BJ (cell line): ENCODE measurements around the gene NDUFAF7. TPM values are rescaled to one million over a fixed set of nuclear protein-coding genes. Genes with fewer than 3 reads are reported as not detected.

Experiments
- CTCF ChIA-PET: fragments of 350-600 bp; formaldehyde crosslinking; extraction: SDS; loops from one replicate; lab custom pipeline; 2021; ENCODE audit warnings: antibody characterized with exemption, inconsistent platforms; lab: Yijun Ruan, JAX
- POLR2A ChIA-PET: fragments of 300-600 bp; sonication (Branson Sonifier 250); formaldehyde crosslinking; extraction: SDS; loops from one replicate; lab custom pipeline; 2021; ENCODE audit warnings: antibody characterized with exemption; lab: Charles Lee
- DNase-seq: peaks from one replicate; pipeline ENCODE4 v3.0.0-alpha.2; 2011; ENCODE audit warnings: low read depth
- H3K27me3 ChIP-seq: 2 replicates; pipeline ENCODE4 v1.6.0; 2011; ENCODE audit warnings: low read length; ENCODE audit not compliant: control insufficient read depth, insufficient read depth
- H3K36me3 ChIP-seq: 2 replicates; pipeline ENCODE4 v1.5.1; 2011; ENCODE audit warnings: low read length; ENCODE audit not compliant: control insufficient read depth, insufficient read depth
- H3K4me3 ChIP-seq: 2 replicates; pipeline ENCODE4 v1.5.1; 2011; ENCODE audit warnings: low read depth, mild to moderate bottlenecking, control low read depth, low read length
- polyA plus RNA-seq: library from polyadenylated mRNA; depleted of rRNA; stranded (reverse); fragments of >200 nt; gene quantifications from 2 replicates; pipeline ENCODE4 v1.2.3, GENCODE V29; 2011
- TF ChIP-seq, protein P1 (sequence below): IDR thresholded peaks from 2 replicates; pipeline ENCODE4 v1.5.1; 2011; ENCODE audit warnings: low read depth, mild to moderate bottlenecking, control low read depth, inconsistent platforms, low read length, moderate library complexity; ENCODE audit not compliant: insufficient read depth

The NDUFAF7 gene
- polyA plus RNA-seq, 1 experiment = 9.5 TPM

GRCh38 chr2:37232131-37232933 lies 874 bp downstream of the NDUFAF7 start:
- Histone ChIP-seq H3K4me3 (peak overlapping the region; percentile 97), H3K27me3 (no peaks in the 10 kb centered on the region), H3K36me3 (peaks cover 7% of the 10 kb centered on the region)
- no peak for DNase-seq
- ChIA-PET CTCF (interaction anchor here (0.6 to 1.3 kb wide), 2 partner anchors 63 to 68 kb away, joined by 3 to 4 read pairs; no protein-coding TSS in a partner anchor), POLR2A (no interaction called here)
- TF ChIP-seq, protein P1, sequence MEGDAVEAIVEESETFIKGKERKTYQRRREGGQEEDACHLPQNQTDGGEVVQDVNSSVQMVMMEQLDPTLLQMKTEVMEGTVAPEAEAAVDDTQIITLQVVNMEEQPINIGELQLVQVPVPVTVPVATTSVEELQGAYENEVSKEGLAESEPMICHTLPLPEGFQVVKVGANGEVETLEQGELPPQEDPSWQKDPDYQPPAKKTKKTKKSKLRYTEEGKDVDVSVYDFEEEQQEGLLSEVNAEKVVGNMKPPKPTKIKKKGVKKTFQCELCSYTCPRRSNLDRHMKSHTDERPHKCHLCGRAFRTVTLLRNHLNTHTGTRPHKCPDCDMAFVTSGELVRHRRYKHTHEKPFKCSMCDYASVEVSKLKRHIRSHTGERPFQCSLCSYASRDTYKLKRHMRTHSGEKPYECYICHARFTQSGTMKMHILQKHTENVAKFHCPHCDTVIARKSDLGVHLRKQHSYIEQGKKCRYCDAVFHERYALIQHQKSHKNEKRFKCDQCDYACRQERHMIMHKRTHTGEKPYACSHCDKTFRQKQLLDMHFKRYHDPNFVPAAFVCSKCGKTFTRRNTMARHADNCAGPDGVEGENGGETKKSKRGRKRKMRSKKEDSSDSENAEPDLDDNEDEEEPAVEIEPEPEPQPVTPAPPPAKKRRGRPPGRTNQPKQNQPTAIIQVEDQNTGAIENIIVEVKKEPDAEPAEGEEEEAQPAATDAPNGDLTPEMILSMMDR = no peak

GRCh38 chr2:37243435-37243834 lies 12.0 kb downstream of the NDUFAF7 start:
- Histone ChIP-seq H3K36me3 (peaks cover 5% of the 10 kb centered on the region; the same call in 1 of the 2 replicates), H3K27me3 (no peaks in the 10 kb centered on the region), H3K4me3 (no peak overlapping the region)
- TF ChIP-seq, protein P1 = no peak
- CTCF ChIA-PET = interaction anchor here (0.5 kb wide), 1 partner anchor 1322 kb away, joined by 3 read pairs; no protein-coding TSS in a partner anchor
- no peak for DNase-seq
- POLR2A ChIA-PET = no interaction called here

GRCh38 chr2:37244017-37244416 lies 12.6 kb downstream of the NDUFAF7 start:
- peaks cover 5% of the 10 kb centered on the region; the same call in 1 of the 2 replicates for H3K36me3 ChIP-seq
- CTCF ChIA-PET = interaction anchor here (0.5 kb wide), 1 partner anchor 1321 kb away, joined by 3 read pairs; no protein-coding TSS in a partner anchor
- POLR2A ChIA-PET = no interaction called here

DNA sequence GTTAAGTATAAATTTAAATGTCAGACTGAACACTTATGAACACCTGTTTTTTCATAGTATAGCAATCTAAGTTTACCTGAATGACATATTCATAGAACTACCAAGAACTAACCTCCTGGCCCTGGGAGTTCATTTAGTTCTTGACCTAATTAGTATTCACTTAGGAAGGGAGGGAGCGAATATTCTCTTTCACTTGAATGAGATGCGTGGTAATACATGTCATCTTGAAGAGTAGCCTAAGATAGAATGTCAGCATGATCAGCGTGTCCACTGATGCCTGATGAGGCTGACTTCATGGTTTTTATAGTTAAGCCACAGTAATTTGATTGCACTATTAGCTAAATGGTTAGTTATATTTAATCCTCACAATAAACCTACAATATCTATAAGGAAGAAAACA lies 13.3 kb downstream of the NDUFAF7 start:
- POLR2A ChIA-PET = no interaction called here
- TF ChIP-seq, protein P1 = no peak
- Histone ChIP-seq H3K27me3 (no peaks in the 10 kb centered on the region), H3K4me3 (no peak overlapping the region), H3K36me3 (peaks cover 3% of the 10 kb centered on the region; the same call in 1 of the 2 replicates)
- no peak for DNase-seq
- CTCF ChIA-PET = no interaction called here

More at GRCh38 chr2:37244017-37244416, 12.6 kb downstream of the NDUFAF7 start:
- Histone ChIP-seq H3K27me3 (no peaks in the 10 kb centered on the region), H3K4me3 (no peak overlapping the region)
- DNase-seq = no peak
- TF ChIP-seq, protein P1 = no peak

GRCh38 chr2:37246205-37246604 lies 14.7 kb downstream of the NDUFAF7 start:
- TF ChIP-seq, protein P1 = no peak
- Histone ChIP-seq H3K4me3 (no peak overlapping the region), H3K36me3 (peaks cover 3% of the 10 kb centered on the region; the same call in 1 of the 2 replicates), H3K27me3 (no peaks in the 10 kb centered on the region)
- ChIA-PET POLR2A (no interaction called here), CTCF (no interaction called here)
- DNase-seq = no peak
